HepG2 (cell line): ENCODE measurements around the gene PDCL3. TPM values are rescaled to one million over a fixed set of nuclear protein-coding genes. Genes with fewer than 3 reads are reported as not detected.

Experiments
- CEBPB ChIP-seq: IDR thresholded peaks from 2 replicates; pipeline ENCODE4 v1.6.1; 2011; ENCODE audit warnings: low read depth, low read length, improper control_type of control experiment, borderline replicate concordance
- ESRRA ChIP-seq: sonication (generic); formaldehyde crosslinking; IDR thresholded peaks from 2 replicates; pipeline ENCODE4 v1.5.1; 2020; ENCODE audit warnings: mild to moderate bottlenecking, low read depth, missing genetic modification reagents
- ETV5 ChIP-seq: IDR thresholded peaks from 2 replicates; pipeline ENCODE4 v1.6.1; 2018; ENCODE audit warnings: missing biosample characterization, missing genetic modification reagents, inconsistent platforms, borderline replicate concordance
- FOXM1 ChIP-seq: sonication (generic); formaldehyde crosslinking; IDR thresholded peaks from 2 replicates; pipeline ENCODE4 v1.5.0; 2020; ENCODE audit warnings: missing genetic modification reagents
- HHEX ChIP-seq: IDR thresholded peaks from 2 replicates; pipeline ENCODE4 v1.6.1; 2016; ENCODE audit warnings: control low read depth
- NCOA5 ChIP-seq: sonication (generic); formaldehyde crosslinking; IDR thresholded peaks from 2 replicates; pipeline ENCODE4 v1.4.0; 2020; ENCODE audit warnings: missing genetic modification reagents
- PTBP1 ChIP-seq: fragments of 200-400 bp; formaldehyde crosslinking; IDR thresholded peaks from 2 replicates; pipeline ENCODE4 v1.6.1; 2018; ENCODE audit warnings: low read length, low read depth; ENCODE audit not compliant: poor library complexity, severe bottlenecking
- RFXANK ChIP-seq: IDR thresholded peaks from 2 replicates; pipeline ENCODE4 v1.6.1; 2016
- SOX13 ChIP-seq, 3 experiments: fragments of 450-650 bp in 1 of 3; sonication (generic) in 1 of 3; formaldehyde crosslinking in 1 of 3; IDR thresholded peaks in 2 of 3; conservative IDR thresholded peaks in 1 of 3; 2 replicates each; pipeline versions ENCODE4 v1.5.0 to v1.6.1; 2016 to 2020; ENCODE audit warnings: antibody characterized with exemption in 1 of 3, mild to moderate bottlenecking in 1 of 3, missing compliant biosample characterization in 1 of 3, missing genetic modification reagents in 1 of 3, moderate library complexity in 1 of 3
- SP1 ChIP-seq, 2 experiments: fragments of 450-650 bp in 1 of 2; sonication (generic) in 1 of 2; formaldehyde crosslinking in 1 of 2; IDR thresholded peaks; 2 replicates each; pipeline versions ENCODE4 v1.4.0 to v1.6.1; 2016 to 2020; ENCODE audit warnings: missing genetic modification reagents in 1 of 2
- SP5 ChIP-seq: IDR thresholded peaks from 2 replicates; pipeline ENCODE4 v1.6.1; 2016; ENCODE audit warnings: low read depth, borderline replicate concordance
- SRF ChIP-seq: IDR thresholded peaks from 2 replicates; pipeline ENCODE4 v1.6.1; 2011; ENCODE audit warnings: mild to moderate bottlenecking, low read depth, low read length, moderate library complexity
- ZBTB38 ChIP-seq: sonication (generic); formaldehyde crosslinking; IDR thresholded peaks from 2 replicates; pipeline ENCODE4 v1.5.1; 2020; ENCODE audit warnings: mild to moderate bottlenecking, missing genetic modification reagents
- ZNF30 ChIP-seq: sonication (generic); formaldehyde crosslinking; IDR thresholded peaks from 2 replicates; pipeline ENCODE4 v1.5.0; 2020; ENCODE audit warnings: mild to moderate bottlenecking, missing genetic modification reagents
- ZNF772 ChIP-seq: sonication (generic); formaldehyde crosslinking; IDR thresholded peaks from 2 replicates; pipeline ENCODE4 v1.5.0; 2020; ENCODE audit warnings: mild to moderate bottlenecking, missing genetic modification reagents
- polyA plus RNA-seq, 8 experiments: library from polyadenylated mRNA; depleted of rRNA in 3 of 8; stranded (reverse) in 7 of 8; unstranded in 1 of 8; fragments of >200 nt; fragmentation: Illumina TruSeq in 4 of 8; extraction: Trizol in 4 of 8; gene quantifications; 2 replicates each; pipeline versions ENCODE4 v1.2.1 to v1.2.3, GENCODE V29; 2011 to 2016; ENCODE audit warnings: low read depth in 4 of 8, missing spikeins in 1 of 8, mixed read lengths in 1 of 8; ENCODE audit not compliant: insufficient read depth in 1 of 8
- total RNA-seq, 5 experiments: library from RNA; depleted of rRNA; stranded (reverse); fragments of >200 nt; fragmentation: Illumina TruSeq; extraction: Trizol; gene quantifications; 2 replicates each; pipeline ENCODE4 v1.2.3, GENCODE V29; 2016; ENCODE audit warnings: low read depth in 1 of 5
- TF ChIP-seq, protein P1 (sequence below): sonication (generic); formaldehyde crosslinking; IDR thresholded peaks from one replicate; pipeline ENCODE4 v1.5.1; 2020; ENCODE audit warnings: mild to moderate bottlenecking, missing genetic modification reagents; ENCODE audit errors: not compliant biosample characterization
- TF ChIP-seq, protein P2 (sequence below): sonication (generic); formaldehyde crosslinking; IDR thresholded peaks from 2 replicates; pipeline ENCODE4 v1.4.0; 2020; ENCODE audit warnings: missing genetic modification reagents
- TF ChIP-seq, protein P3 (sequence below): sonication (generic); formaldehyde crosslinking; IDR thresholded peaks from 2 replicates; pipeline ENCODE4 v1.4.0; 2020; ENCODE audit warnings: mild to moderate bottlenecking, low read depth, missing genetic modification reagents

PDCL3 gene
- total and polyA plus RNA-seq, 2 of the 13 experiments (the other 11 are each of a cell fraction or from before 2014, with no cell fraction given): 14.4 to 24.4 TPM

DNA sequence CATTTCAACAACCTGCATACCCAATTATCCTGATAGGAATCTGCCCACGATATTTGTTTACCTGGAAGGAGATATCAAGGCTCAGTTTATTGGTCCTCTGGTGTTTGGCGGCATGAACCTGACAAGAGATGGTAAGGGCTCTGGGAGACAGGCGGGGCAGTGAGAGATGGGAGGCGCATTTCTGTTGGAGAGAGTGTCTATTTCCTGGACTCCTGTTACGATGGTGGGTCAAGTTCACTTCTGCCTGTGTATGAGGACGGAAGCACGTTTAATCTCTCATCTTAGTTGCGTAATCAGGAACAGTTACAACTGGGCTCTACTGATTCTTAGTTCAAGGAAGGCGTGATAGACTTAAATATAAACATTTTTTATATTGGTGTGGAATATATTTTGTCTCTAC, 8.9 kb downstream of the PDCL3 start (continued):
- peak; percentile 65; the same call in 1 of the 2 replicates for TF ChIP-seq ZBTB38
- peak; percentile 94 for TF ChIP-seq CEBPB
- TF ChIP-seq ZNF772 (CRISPR knock-in tag): no peak
- TF ChIP-seq PTBP1: no peak
- TF ChIP-seq RFXANK (CRISPR knock-in tag): no peak
- TF ChIP-seq, protein P1, sequence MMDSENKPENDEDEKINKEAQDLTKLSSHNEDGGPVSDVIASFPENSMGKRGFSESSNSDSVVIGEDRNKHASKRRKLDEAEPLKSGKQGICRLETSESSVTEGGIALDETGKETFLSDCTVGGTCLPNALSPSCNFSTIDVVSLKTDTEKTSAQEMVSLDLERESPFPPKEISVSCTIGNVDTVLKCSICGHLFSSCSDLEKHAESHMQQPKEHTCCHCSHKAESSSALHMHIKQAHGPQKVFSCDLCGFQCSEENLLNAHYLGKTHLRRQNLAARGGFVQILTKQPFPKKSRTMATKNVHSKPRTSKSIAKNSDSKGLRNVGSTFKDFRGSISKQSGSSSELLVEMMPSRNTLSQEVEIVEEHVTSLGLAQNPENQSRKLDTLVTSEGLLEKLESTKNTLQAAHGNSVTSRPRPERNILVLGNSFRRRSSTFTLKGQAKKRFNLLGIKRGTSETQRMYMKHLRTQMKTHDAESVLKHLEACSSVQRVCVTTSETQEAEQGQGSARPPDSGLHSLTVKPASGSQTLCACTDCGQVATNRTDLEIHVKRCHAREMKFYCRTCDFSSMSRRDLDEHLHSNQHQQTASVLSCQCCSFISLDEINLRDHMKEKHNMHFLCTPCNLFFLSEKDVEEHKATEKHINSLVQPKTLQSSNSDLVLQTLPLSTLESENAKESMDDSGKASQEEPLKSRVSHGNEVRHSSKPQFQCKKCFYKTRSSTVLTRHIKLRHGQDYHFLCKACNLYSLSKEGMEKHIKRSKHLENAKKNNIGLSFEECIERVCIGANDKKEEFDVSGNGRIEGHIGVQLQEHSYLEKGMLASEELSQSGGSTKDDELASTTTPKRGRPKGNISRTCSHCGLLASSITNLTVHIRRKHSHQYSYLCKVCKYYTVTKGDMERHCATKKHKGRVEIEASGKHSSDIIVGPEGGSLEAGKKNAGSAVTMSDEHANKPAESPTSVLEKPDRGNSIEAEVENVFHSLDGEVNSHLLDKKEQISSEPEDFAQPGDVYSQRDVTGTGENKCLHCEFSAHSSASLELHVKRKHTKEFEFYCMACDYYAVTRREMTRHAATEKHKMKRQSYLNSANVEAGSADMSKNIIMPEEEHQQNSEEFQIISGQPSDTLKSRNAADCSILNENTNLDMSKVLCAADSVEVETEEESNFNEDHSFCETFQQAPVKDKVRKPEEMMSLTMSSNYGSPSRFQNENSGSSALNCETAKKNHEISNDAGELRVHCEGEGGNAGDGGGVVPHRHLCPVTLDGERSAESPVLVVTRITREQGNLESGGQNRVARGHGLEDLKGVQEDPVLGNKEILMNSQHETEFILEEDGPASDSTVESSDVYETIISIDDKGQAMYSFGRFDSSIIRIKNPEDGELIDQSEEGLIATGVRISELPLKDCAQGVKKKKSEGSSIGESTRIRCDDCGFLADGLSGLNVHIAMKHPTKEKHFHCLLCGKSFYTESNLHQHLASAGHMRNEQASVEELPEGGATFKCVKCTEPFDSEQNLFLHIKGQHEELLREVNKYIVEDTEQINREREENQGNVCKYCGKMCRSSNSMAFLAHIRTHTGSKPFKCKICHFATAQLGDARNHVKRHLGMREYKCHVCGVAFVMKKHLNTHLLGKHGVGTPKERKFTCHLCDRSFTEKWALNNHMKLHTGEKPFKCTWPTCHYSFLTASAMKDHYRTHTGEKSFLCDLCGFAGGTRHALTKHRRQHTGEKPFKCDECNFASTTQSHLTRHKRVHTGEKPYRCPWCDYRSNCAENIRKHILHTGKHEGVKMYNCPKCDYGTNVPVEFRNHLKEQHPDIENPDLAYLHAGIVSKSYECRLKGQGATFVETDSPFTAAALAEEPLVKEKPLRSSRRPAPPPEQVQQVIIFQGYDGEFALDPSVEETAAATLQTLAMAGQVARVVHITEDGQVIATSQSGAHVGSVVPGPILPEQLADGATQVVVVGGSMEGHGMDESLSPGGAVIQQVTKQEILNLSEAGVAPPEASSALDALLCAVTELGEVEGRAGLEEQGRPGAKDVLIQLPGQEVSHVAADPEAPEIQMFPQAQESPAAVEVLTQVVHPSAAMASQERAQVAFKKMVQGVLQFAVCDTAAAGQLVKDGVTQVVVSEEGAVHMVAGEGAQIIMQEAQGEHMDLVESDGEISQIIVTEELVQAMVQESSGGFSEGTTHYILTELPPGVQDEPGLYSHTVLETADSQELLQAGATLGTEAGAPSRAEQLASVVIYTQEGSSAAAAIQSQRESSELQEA (CRISPR knock-in tag): no peak
- TF ChIP-seq SRF: no peak
- no peak for TF ChIP-seq HHEX
- TF ChIP-seq, protein P2, sequence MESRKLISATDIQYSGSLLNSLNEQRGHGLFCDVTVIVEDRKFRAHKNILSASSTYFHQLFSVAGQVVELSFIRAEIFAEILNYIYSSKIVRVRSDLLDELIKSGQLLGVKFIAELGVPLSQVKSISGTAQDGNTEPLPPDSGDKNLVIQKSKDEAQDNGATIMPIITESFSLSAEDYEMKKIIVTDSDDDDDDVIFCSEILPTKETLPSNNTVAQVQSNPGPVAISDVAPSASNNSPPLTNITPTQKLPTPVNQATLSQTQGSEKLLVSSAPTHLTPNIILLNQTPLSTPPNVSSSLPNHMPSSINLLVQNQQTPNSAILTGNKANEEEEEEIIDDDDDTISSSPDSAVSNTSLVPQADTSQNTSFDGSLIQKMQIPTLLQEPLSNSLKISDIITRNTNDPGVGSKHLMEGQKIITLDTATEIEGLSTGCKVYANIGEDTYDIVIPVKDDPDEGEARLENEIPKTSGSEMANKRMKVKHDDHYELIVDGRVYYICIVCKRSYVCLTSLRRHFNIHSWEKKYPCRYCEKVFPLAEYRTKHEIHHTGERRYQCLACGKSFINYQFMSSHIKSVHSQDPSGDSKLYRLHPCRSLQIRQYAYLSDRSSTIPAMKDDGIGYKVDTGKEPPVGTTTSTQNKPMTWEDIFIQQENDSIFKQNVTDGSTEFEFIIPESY (CRISPR knock-in tag): peak; percentile 74
- no peak for TF ChIP-seq ESRRA (CRISPR knock-in tag)
- no peak for TF ChIP-seq SP1 (IDR thresholded peaks at IDR 0.05)
- no peak for TF ChIP-seq SP1 (CRISPR knock-in tag; IDR thresholded peaks at IDR 0.05)
- no peak for TF ChIP-seq SOX13 (IDR thresholded peaks at IDR 0.05)
- peak in 1 of 2 experiments; percentile 18; a peak in 1 of 4 replicates for TF ChIP-seq SOX13 (CRISPR knock-in tag; conservative IDR thresholded peaks at IDR 0.05 in 1 of 2, IDR thresholded peaks at IDR 0.05 in 1 of 2)
- TF ChIP-seq ETV5 (CRISPR knock-in tag): peak; percentile 42; the same call in 1 of the 2 replicates
- TF ChIP-seq ZNF30 (CRISPR knock-in tag): no peak
- no peak for TF ChIP-seq FOXM1 (CRISPR knock-in tag)
- TF ChIP-seq, protein P3, sequence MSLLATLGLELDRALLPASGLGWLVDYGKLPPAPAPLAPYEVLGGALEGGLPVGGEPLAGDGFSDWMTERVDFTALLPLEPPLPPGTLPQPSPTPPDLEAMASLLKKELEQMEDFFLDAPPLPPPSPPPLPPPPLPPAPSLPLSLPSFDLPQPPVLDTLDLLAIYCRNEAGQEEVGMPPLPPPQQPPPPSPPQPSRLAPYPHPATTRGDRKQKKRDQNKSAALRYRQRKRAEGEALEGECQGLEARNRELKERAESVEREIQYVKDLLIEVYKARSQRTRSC (CRISPR knock-in tag): no peak
- TF ChIP-seq SP5 (CRISPR knock-in tag): peak; percentile 18; the same call in 1 of the 2 replicates
- no peak for TF ChIP-seq NCOA5 (CRISPR knock-in tag)
